Activated naive CD4-positive, alpha-beta T cell treated with anti-CD3 and anti-CD28 coated beads, Interleukin-2, amount 50 U/mL, for 72 hours (primary cell): Measurements from ENCODE around the gene INPP5D. TPM values are rescaled to one million over a fixed set of nuclear protein-coding genes. Genes with fewer than 3 reads are reported as not detected.
"Not testable (repeated sequence)": the region's sequence is repeated elsewhere in the genome, so short reads cannot be mapped to it uniquely, and the experiment has no call there.

Experiments used
- ATAC-seq, 2 donors: fragments of 150-1000 bp; cut with Tn5 transposase; 2 replicates each; pipeline ENCODE4 v1.10.0; 2021; ENCODE audit warnings: mild to moderate bottlenecking in 2 of 2, moderate library complexity in 2 of 2
- DNase-seq, 2 donors: peaks; one replicate each; pipeline ENCODE4 v3.0.0; 2021 to 2022; ENCODE audit warnings: low spot score in 2 of 2
- H3K27ac Mint-ChIP-seq, 2 donors: one replicate each; pipeline ENCODE4 v1.8.0; 2022; ENCODE audit warnings: mild to moderate bottlenecking in 2 of 2, mixed read lengths in 2 of 2
- H3K36me3 Mint-ChIP-seq, 2 donors: one replicate each; pipeline ENCODE4 v1.8.0; 2022; ENCODE audit warnings: mixed read lengths in 2 of 2
- H3K9me3 Mint-ChIP-seq, 2 donors: one replicate each; pipeline ENCODE4 v1.8.0; 2022; ENCODE audit warnings: mixed read lengths in 2 of 2
- total RNA-seq, 2 donors: library from RNA; stranded (reverse); gene quantifications; one replicate each; pipeline ENCODE4 v1.2.3, GENCODE V29; 2022

INPP5D gene
- total RNA-seq, 2 donors from 2014 or later, result 70.7 to 71.1 TPM

- Mint-ChIP-seq H3K9me3 (no peaks in the 10 kb centered on the region), H3K27ac (peak overlapping the region; percentile 65 to 87), H3K36me3 (peaks cover 17 to 22% of the 10 kb centered on the region in 2 donors)
- DNase-seq (no peak), ATAC-seq (no peak)
Observed at GRCh38 chr2:233168919-233169318, 108.8 kb downstream of the INPP5D start.

DNA sequence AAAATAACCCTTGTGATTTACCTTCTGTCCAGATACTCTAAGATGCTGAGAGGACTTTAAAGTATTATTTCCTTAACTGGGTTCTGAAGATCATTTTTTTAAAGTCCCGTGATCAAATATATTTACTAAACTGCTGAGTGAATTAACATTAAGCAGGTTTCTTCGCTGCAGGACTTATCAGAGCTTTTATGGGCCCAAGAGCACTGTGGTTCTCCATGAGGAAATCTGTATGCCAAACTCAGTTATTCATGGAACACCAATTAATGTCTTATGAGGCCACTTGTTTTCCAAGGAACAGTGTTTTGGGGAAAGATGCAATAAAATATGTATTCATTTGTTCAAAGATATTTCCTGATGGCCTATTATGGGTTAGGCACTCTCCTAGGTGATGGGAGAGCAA is 111.2 kb downstream of the INPP5D start:
- H3K27ac Mint-ChIP-seq, result peak overlapping the region; percentile 23 to 79
- no peak for ATAC-seq
- peaks cover 17 to 22% of the 10 kb centered on the region in 2 donors for H3K36me3 Mint-ChIP-seq
- no peak for DNase-seq
- peaks cover 0 to 3% of the 10 kb centered on the region in 2 donors for H3K9me3 Mint-ChIP-seq

GRCh38 chr2:233173115-233173514 is 113.0 kb downstream of the INPP5D start:
- DNase-seq, result no peak
- no peak overlapping the region for H3K27ac Mint-ChIP-seq
- peaks cover 17 to 22% of the 10 kb centered on the region in 2 donors for H3K36me3 Mint-ChIP-seq
- H3K9me3 Mint-ChIP-seq, result peaks cover 0 to 3% of the 10 kb centered on the region in 2 donors
- no peak for ATAC-seq

- Mint-ChIP-seq H3K9me3 (peaks cover 0 to 3% of the 10 kb centered on the region in 2 donors), H3K27ac (no peak overlapping the region), H3K36me3 (peaks cover 18 to 19% of the 10 kb centered on the region in 2 donors)
- DNase-seq (no peak), ATAC-seq (no peak)
Observed at GRCh38 chr2:233174137-233174536, 114.0 kb downstream of the INPP5D start.

- Mint-ChIP-seq H3K27ac (peak overlapping the region; percentile 31 to 59), H3K9me3 (peaks cover 0 to 3% of the 10 kb centered on the region in 2 donors), H3K36me3 (peaks cover 5 to 6% of the 10 kb centered on the region in 2 donors)
- no peak for ATAC-seq
- no peak for DNase-seq
Observed at GRCh38 chr2:233178994-233179847, 119.1 kb downstream of the INPP5D start.

DNA sequence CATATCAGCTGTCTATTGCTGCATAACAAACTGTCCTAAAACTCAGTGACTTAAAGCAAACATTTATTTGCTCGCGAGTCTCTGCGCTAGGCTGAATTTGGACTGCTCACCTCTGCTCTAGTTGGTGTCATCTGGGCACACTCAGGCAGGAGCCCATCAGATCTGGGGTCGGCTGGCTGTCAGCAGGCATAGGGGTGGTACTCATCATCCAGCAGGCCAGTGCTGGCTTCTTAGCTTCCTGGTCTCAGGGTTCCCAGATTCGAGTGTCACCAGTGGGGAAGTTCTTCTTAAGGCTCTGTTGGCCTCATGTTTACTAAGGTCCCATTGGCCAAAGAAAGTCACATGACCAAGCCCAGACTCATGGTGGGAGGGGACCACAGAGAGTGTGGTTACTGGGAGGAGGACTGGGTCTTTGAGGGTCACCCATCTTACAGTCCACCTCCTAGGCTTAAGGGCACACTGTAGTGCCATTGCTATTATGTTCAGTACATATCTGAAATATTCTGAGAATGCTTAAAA is 119.8 kb downstream of the INPP5D start:
- H3K27ac Mint-ChIP-seq, result peak overlapping the region; percentile 26 to 59
- H3K36me3 Mint-ChIP-seq, result peaks cover 5 to 6% of the 10 kb centered on the region in 2 donors
- ATAC-seq (peak in 1 of 2 donors; percentile 21), DNase-seq (no peak)
- H3K9me3 Mint-ChIP-seq, result peaks cover 0 to 3% of the 10 kb centered on the region in 2 donors

DNA sequence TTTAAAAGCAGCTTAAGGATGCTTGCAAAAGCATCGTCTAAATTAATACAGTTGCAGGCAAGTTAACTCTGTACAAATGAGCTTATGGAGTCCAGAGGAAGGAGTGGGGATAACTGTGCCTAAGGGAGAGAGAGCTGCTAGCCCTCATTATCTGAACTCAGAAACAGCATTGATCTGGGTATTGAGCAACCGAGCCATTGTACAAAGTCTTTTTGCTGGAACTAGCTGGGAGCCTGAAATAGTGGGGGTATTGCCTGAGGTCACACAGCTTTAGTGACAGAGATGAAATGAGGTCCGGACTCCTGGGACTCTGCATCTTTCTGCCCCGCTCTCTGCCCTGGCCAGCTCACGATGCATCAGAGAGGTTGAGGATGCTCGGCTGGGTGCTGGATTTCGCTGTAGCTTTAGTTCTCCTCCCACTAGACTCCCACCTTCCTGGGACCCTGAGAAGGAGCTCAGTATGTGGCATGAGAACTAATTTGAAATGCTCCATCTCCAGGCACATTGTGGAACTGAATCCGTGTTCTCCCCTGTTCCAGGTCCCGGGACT is 123.8 kb downstream of the INPP5D start:
- no peak for ATAC-seq
- DNase-seq, result no peak
- Mint-ChIP-seq H3K36me3 (peaks cover 3 to 6% of the 10 kb centered on the region in 2 donors), H3K9me3 (no peaks in the 10 kb centered on the region), H3K27ac (peak overlapping the region; percentile 76 to 85)

GRCh38 chr2:233184669-233185068 is 124.5 kb downstream of the INPP5D start:
- no peaks in the 10 kb centered on the region for H3K9me3 Mint-ChIP-seq
- DNase-seq, result no peak
- H3K27ac Mint-ChIP-seq, result peak overlapping the region; percentile 61 to 76
- H3K36me3 Mint-ChIP-seq, result peaks cover 0 to 7% of the 10 kb centered on the region in 2 donors
- ATAC-seq, result no peak

- ATAC-seq (no peak), DNase-seq (no peak)
- H3K27ac Mint-ChIP-seq, result peak overlapping the region in 1 of 2 donors; percentile 77
- no peaks in the 10 kb centered on the region for H3K9me3 Mint-ChIP-seq
- peaks cover 0 to 13% of the 10 kb centered on the region in 2 donors for H3K36me3 Mint-ChIP-seq
Observed at GRCh38 chr2:233185330-233185729, 125.2 kb downstream of the INPP5D start.

DNA sequence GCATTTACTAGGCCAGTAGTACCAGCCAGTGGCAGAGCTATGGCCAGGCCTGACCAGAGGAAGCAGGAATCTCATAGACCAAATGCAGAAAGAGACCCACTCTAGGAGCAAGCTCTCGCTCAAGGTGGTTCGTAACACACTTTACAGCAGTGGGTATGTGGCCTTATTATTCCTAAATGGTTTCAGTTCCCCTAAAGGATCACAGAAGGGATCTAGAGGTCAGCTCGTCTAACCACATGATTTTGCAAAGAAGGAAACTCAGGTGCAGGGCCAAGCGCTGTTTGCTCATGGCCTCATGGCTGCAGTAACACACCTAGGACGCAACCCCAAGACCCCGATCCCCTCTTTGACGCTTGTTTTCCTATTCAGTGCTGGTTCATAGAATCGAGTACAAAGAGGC is 125.8 kb downstream of the INPP5D start:
- peaks cover 5 to 20% of the 10 kb centered on the region in 2 donors for H3K36me3 Mint-ChIP-seq
- H3K27ac Mint-ChIP-seq, result peak overlapping the region in 1 of 2 donors; percentile 15
- ATAC-seq, result no peak
- H3K9me3 Mint-ChIP-seq, result no peaks in the 10 kb centered on the region
- DNase-seq, result no peak

DNA sequence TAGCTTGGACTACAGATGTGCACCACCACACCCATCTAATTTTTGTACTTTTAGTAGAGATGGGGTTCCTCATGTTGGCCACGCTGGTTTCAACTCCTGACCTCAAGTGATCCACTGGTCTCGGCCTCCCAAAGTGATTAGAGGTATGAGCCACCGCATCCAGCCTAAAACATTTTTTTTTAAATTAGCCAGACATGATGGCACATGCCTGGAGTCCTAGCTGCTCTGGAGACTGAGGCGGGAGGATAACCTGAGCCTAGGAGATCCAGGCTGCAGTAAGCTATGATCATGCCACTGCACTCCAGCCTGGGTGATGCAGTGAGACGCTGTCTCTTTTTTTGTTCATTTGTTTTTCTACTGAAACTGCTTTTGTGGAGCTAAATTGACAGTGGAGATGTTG is 126.7 kb downstream of the INPP5D start:
- H3K9me3 Mint-ChIP-seq, result no peaks in the 10 kb centered on the region
- ATAC-seq (no peak), DNase-seq (no peak)
- H3K36me3 Mint-ChIP-seq, result peaks cover 11 to 22% of the 10 kb centered on the region in 2 donors
- peak overlapping the region; percentile 56 to 65 for H3K27ac Mint-ChIP-seq

DNA sequence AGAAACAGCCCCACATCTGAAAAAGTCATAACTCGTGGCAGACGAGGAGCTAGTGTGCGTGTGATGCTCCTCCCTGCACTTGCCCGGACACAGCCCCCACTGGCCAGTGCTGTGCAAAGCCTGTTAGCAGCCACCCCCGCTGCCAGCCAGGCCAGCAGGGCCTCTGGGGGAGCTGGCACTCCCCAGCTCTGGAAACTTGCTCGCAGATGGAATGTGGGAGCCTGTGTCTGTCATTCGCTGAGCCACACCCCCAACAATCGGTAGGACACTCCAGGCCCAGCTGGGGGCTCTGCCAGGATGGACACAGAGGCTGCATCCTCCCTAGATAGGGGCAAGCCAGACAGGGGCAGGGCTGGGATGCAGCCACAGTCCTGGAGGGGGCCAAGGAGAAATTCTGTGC is 128.9 kb downstream of the INPP5D start:
- Mint-ChIP-seq H3K27ac (peak overlapping the region; percentile 65 to 88), H3K36me3 (peaks cover 11 to 22% of the 10 kb centered on the region in 2 donors), H3K9me3 (no peaks in the 10 kb centered on the region)
- ATAC-seq, result no peak
- DNase-seq, result no peak

DNA sequence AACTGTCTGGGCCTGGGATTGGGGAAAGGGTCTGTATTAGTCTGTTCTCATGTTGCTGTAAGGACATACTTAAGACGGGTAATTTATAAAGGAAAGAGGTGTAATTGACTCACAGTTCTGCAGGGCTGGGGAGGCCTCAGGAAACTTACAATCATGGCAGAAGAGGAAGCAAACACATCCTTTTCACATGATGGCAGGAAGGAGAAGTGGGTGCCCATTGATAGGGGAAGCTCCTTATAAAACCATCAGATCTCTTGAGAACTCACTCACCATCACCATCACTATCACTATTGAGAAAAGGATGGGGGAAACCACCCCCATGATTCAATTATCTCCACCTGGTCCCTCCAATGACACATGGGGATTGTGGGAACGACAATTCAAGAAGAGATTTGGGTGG is 130.9 kb downstream of the INPP5D start:
- not testable (repeated sequence) for ATAC-seq, DNase-seq, H3K9me3 Mint-ChIP-seq
- Mint-ChIP-seq H3K27ac (peak overlapping the region; percentile 4 to 66), H3K36me3 (peaks cover 17 to 22% of the 10 kb centered on the region in 2 donors)

DNA sequence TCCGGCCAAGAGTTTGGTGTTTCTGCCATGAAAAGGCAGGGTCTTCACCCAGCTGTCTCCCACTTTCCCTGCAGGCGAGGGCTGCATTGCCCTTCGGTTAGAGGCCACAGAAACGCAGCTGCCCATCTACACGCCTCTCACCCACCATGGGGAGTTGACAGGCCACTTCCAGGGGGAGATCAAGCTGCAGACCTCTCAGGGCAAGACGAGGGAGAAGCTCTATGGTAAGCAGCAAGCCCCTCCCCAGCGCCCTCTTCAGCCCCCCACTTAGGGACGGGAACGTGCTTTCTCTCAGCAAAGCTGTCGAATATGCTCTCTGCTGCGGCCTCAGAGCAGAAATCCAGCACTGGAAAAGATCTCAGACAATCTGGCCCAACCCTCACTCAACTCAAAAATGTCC is 133.6 kb downstream of the INPP5D start:
- H3K36me3 Mint-ChIP-seq, result peaks cover 17 to 30% of the 10 kb centered on the region in 2 donors
- no peaks in the 10 kb centered on the region for H3K9me3 Mint-ChIP-seq
- no peak for DNase-seq
- peak overlapping the region in 1 of 2 donors; percentile 92 for H3K27ac Mint-ChIP-seq
- ATAC-seq, result no peak

DNA sequence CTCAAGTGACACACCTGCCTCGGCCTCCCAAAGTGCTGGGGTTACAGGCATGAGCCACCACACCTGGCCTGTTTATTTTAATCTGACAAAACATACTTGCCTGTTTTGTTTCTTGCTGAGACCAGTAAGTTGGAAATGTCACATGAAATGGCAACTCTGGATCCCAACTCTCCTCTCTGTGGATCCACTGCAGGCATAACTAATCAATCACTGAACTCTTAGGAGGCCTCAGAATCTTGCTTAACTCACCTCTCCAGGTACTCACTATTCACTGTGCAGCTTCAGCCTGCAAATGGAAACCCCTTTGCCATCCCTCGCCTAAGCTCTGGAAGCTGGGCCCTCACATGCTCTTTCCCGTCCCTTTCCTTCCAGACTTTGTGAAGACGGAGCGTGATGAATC is 134.9 kb downstream of the INPP5D start:
- peaks cover 20 to 25% of the 10 kb centered on the region in 2 donors for H3K36me3 Mint-ChIP-seq
- H3K9me3 Mint-ChIP-seq, result no peaks in the 10 kb centered on the region
- ATAC-seq (no peak), DNase-seq (no peak)
- H3K27ac Mint-ChIP-seq, result peak overlapping the region in 1 of 2 donors; percentile 69

DNA sequence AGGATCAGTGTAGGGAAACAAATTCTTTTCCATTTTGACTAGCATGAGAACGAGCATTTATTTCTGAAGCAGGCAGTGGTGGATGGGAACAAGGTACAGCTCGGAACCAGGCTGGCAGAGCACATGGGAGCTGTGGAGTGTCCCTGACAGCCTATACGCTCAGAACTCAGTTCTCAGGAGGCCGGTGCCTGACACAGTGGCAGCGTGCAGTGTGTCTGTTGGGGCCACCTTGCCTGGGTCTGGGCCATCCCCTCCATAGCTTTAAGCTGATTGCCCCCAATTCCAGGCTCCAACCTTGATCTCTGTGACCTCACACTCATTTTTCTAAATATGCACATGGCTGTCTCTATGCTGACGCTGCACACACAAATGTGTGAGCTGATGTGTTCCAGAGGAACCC is 136.9 kb downstream of the INPP5D start:
- peaks cover 22 to 24% of the 10 kb centered on the region in 2 donors for H3K36me3 Mint-ChIP-seq
- H3K27ac Mint-ChIP-seq, result peak overlapping the region; percentile 38 to 89
- ATAC-seq (no peak), DNase-seq (no peak)
- H3K9me3 Mint-ChIP-seq, result peaks cover 3% of the 10 kb centered on the region in 2 donors

DNA sequence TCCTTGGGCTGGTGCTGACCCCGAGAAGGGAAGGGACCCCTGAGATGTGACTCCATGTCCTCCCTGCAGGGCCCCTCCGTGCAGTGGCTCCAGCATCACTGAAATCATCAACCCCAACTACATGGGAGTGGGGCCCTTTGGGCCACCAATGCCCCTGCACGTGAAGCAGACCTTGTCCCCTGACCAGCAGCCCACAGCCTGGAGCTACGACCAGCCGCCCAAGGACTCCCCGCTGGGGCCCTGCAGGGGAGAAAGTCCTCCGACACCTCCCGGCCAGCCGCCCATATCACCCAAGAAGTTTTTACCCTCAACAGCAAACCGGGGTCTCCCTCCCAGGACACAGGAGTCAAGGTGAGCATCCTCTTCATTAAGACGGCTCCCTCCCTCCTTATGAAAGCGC is 137.9 kb downstream of the INPP5D start:
- DNase-seq (no peak), ATAC-seq (no peak)
- H3K27ac Mint-ChIP-seq, result peak overlapping the region in 1 of 2 donors; percentile 38
- H3K36me3 Mint-ChIP-seq, result peaks cover 32 to 34% of the 10 kb centered on the region in 2 donors
- H3K9me3 Mint-ChIP-seq, result peaks cover 3% of the 10 kb centered on the region in 2 donors
